ENCODE measurements around the gene GBF1.

- TF ChIP-seq CTCF (optimal IDR thresholded peaks at IDR 0.05 in 1 of 3, IDR thresholded peaks at IDR 0.05 in 1 of 3, conservative IDR thresholded peaks at IDR 0.05 in 1 of 3; ENCODE audit: extremely low read depth in 1 of 3, insufficient read depth in 2 of 3, low read length in 3 of 3) = no peak
- TF ChIP-seq EZH2 (IDR thresholded peaks at IDR 0.05; ENCODE audit: low read length) = no peak
Measured at GRCh38 chr10:102414749-102415148, 169.4 kb downstream of the GBF1 start.
